ENCODE results near the gene CDK14.

GRCh38 chr7:91021956-91022355 lies 425.8 kb downstream of the CDK14 start:
- TF ChIP-seq EP300 (IDR thresholded peaks at IDR 0.05; ENCODE audit: borderline replicate concordance) (no peak), YY1 (IDR thresholded peaks at IDR 0.05; ENCODE audit: low read depth) (no peak), EGR1 (IDR thresholded peaks at IDR 0.05) (no peak), REST (IDR thresholded peaks at IDR 0.05; ENCODE audit: low read depth) (no peak), RAD21 (IDR thresholded peaks at IDR 0.05; ENCODE audit: low read depth) (no peak)
